DND-41 (cell line): Measurements from ENCODE around the gene FXYD7.

Experiments used
- EZH2 ChIP-seq: IDR thresholded peaks from 3 replicates; pipeline ENCODE4 v1.6.1; 2012; ENCODE audit warnings: borderline replicate concordance, low read depth, mild to moderate bottlenecking, moderate library complexity, low read length, inconsistent platforms; ENCODE audit not compliant: severe bottlenecking
- TF ChIP-seq, protein P1 (sequence below): IDR thresholded peaks from 2 replicates; pipeline ENCODE4 v1.5.1; 2012; ENCODE audit warnings: borderline replicate concordance, low read length, moderate library complexity, mild to moderate bottlenecking; ENCODE audit not compliant: poor library complexity, severe bottlenecking; ENCODE audit errors: extremely low read depth

DNA sequence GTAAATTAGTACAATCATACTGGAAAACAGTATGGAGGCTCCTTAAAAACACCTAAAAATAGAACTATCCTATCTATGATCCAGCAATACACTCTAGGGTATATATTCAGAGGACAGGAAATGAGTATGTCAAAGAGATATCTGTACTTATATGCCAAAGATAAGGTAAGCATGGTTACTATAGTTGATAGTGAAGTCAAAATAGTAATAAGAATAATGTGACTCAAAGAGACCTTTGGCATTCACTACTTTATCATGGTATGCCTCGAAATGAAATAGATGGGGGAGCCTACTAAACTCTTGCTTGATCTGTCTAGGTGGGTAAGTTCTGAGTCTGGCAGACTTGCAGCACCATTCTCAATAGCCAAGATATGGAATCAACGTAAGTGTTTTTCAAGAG lies 41.8 kb downstream of the FXYD7 start:
- TF ChIP-seq, protein P1, sequence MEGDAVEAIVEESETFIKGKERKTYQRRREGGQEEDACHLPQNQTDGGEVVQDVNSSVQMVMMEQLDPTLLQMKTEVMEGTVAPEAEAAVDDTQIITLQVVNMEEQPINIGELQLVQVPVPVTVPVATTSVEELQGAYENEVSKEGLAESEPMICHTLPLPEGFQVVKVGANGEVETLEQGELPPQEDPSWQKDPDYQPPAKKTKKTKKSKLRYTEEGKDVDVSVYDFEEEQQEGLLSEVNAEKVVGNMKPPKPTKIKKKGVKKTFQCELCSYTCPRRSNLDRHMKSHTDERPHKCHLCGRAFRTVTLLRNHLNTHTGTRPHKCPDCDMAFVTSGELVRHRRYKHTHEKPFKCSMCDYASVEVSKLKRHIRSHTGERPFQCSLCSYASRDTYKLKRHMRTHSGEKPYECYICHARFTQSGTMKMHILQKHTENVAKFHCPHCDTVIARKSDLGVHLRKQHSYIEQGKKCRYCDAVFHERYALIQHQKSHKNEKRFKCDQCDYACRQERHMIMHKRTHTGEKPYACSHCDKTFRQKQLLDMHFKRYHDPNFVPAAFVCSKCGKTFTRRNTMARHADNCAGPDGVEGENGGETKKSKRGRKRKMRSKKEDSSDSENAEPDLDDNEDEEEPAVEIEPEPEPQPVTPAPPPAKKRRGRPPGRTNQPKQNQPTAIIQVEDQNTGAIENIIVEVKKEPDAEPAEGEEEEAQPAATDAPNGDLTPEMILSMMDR = no peak
- TF ChIP-seq EZH2 = no peak
